SU-DHL-6 (cell line): Measurements from ENCODE around the gene HEATR1.

Experiments
- EZH2phosphoT487 ChIP-seq: fragments of 200-600 bp; sonication (generic), shearing (Covaris generic); conservative IDR thresholded peaks from 2 replicates; pipeline ENCODE4 v1.6.1; 2018; ENCODE audit warnings: mild to moderate bottlenecking, antibody characterized with exemption, low read length, moderate library complexity, mixed read lengths
- TF ChIP-seq, protein P1 (sequence below): fragments of 200-600 bp; sonication (generic); IDR thresholded peaks from one replicate; pipeline ENCODE4 v1.5.1; 2017; ENCODE audit warnings: antibody characterized with exemption, mild to moderate bottlenecking, low read length, moderate library complexity; ENCODE audit not compliant: insufficient read depth, poor library complexity, severe bottlenecking

DNA sequence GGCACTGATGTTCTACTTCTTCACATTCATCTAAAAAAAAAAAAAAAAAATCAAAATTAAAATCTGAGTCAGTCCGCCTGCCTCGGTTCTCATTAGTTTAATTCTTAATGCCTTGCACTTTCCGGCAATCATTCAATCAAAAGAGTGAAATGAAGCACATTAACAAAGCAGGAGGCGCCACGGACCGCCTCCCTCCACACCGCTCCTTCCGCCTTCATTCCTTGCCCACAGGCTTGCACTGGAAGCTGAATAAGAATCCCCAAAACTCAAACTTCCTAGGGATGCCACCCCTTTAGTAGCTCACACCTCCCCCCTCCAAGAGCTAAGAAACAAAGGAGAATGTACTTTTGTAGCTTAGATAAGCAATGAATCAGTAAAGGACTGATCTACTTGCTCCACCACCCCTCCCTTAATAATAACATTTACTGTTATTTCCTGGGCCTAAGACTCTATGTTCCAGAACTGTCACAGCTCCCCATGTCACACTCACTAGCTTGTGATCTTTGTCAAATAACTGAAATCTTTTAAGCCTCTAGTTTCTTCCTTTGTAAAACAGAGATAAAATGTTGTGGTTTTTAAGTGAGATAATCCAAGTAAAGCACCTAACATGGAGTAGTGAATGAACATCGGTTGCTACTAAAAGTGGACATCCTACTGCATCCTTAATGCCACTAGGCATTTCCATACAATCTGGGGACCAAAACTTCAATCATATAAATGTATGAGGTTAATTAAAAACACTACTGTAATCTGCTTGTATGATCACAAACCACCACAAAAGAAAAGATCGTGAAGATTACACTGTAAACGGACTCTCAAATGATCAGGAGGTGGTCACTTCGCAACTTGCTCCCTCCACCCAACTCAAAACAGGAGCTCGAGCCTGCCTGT, 53.1 kb downstream of the HEATR1 start:
- TF ChIP-seq, protein P1, sequence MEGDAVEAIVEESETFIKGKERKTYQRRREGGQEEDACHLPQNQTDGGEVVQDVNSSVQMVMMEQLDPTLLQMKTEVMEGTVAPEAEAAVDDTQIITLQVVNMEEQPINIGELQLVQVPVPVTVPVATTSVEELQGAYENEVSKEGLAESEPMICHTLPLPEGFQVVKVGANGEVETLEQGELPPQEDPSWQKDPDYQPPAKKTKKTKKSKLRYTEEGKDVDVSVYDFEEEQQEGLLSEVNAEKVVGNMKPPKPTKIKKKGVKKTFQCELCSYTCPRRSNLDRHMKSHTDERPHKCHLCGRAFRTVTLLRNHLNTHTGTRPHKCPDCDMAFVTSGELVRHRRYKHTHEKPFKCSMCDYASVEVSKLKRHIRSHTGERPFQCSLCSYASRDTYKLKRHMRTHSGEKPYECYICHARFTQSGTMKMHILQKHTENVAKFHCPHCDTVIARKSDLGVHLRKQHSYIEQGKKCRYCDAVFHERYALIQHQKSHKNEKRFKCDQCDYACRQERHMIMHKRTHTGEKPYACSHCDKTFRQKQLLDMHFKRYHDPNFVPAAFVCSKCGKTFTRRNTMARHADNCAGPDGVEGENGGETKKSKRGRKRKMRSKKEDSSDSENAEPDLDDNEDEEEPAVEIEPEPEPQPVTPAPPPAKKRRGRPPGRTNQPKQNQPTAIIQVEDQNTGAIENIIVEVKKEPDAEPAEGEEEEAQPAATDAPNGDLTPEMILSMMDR, result no peak
- no peak for TF ChIP-seq EZH2phosphoT487
